HCT116 (cell line): ENCODE results near the gene JADE1. TPM values are rescaled to one million over a fixed set of nuclear protein-coding genes. Genes with fewer than 3 reads are reported as not detected.

Experiments
- ATAC-seq: fragments of 200-7000 bp; cut with Tn5 transposase; 2 replicates; pipeline ENCODE4 v1.9.1; 2020; ENCODE audit warnings: mild to moderate bottlenecking, moderate library complexity
- BruUV-seq: library from RNA; stranded (reverse); fragments of 400-500 nt; replicated peaks from 2 replicates; lab custom pipeline; 2021; lab: Mats Ljungman, UMichigan
- CTCF ChIA-PET: fragments of 300-600 bp; sonication (Branson Sonifier 250); formaldehyde crosslinking; loops from one replicate; lab custom pipeline; 2021; ENCODE audit warnings: antibody characterized with exemption; lab: Charles Lee
- POLR2A ChIA-PET: fragments of 300-600, 350-600 bp; sonication (Branson Sonifier 250); formaldehyde crosslinking; loops from one replicate; lab custom pipeline; 2021; ENCODE audit warnings: antibody characterized with exemption; lab: Charles Lee
- RAD21 ChIA-PET, 2 experiments: fragments of 300-600 bp; sonication (Branson Sonifier 250); formaldehyde crosslinking; loops; one replicate each; lab custom pipeline; 2023; ENCODE audit warnings: low total read pairs in 2 of 2; ENCODE audit not compliant: uncharacterized antibody in 2 of 2, unreplicated experiment in 2 of 2, low non-redundant PET in 1 of 2; lab: Charles Lee
- DNase-seq: peaks from one replicate; pipeline ENCODE4 v3.0.0-alpha.2; 2010; ENCODE audit warnings: low read depth, low spot score
- H2AFZ ChIP-seq: fragments of 200-600 bp; shearing (Covaris generic), sonication (generic); 2 replicates; pipeline ENCODE4 v1.6.1; 2017; ENCODE audit warnings: low read depth, mixed run types, mixed read lengths, antibody characterized with exemption, low read length; ENCODE audit not compliant: poor library complexity, severe bottlenecking
- H3K27ac ChIP-seq: 2 replicates; pipeline ENCODE4 v1.5.1; 2012; ENCODE audit warnings: low read depth, low read length
- H3K27me3 ChIP-seq: fragments of 200-600 bp; sonication (generic); 2 replicates; pipeline ENCODE4 v1.6.1; 2016; ENCODE audit warnings: mixed run types, low read length, mixed read lengths; ENCODE audit not compliant: insufficient read depth
- H3K36me3 ChIP-seq, 2 experiments: fragments of 200-500 bp in 1 of 2; fragments of 200-600 bp in 1 of 2; sonication (Bioruptor generic) in 1 of 2; sonication (generic) in 1 of 2; 2 replicates each; pipeline versions ENCODE4 v1.5.1 to v1.6.1; 2014 to 2016; ENCODE audit warnings: low read length in 2 of 2, inconsistent platforms in 1 of 2, mixed read lengths in 1 of 2, mixed run types in 1 of 2; ENCODE audit not compliant: insufficient read depth in 2 of 2, control insufficient read depth in 1 of 2
- H3K4me1 ChIP-seq, 2 experiments: fragments of 200-600 bp in 1 of 2; sonication (generic) in 1 of 2; 2 replicates each; pipeline versions ENCODE4 v1.5.1 to v1.6.1; 2012 to 2017; ENCODE audit warnings: low read length in 2 of 2, inconsistent platforms in 1 of 2, mild to moderate bottlenecking in 1 of 2, mixed read lengths in 1 of 2, mixed run types in 1 of 2, moderate library complexity in 1 of 2; ENCODE audit not compliant: insufficient read depth in 2 of 2, control insufficient read depth in 1 of 2
- H3K4me2 ChIP-seq: fragments of 200-600 bp; sonication (generic); 2 replicates; pipeline ENCODE4 v1.6.1; 2017; ENCODE audit warnings: mixed run types, low read length, mixed read lengths
- H3K4me3 ChIP-seq, 2 experiments: fragments of 200-600 bp in 1 of 2; sonication (generic) in 1 of 2; replicated peaks in 1 of 2; 2 replicates each; pipeline ENCODE4 v1.5.1; 2011 to 2016; ENCODE audit warnings: low read length in 2 of 2, control low read depth in 1 of 2, low read depth in 1 of 2, mild to moderate bottlenecking in 1 of 2, mixed read lengths in 1 of 2, mixed run types in 1 of 2
- H3K79me2 ChIP-seq: fragments of 200-600 bp; sonication (generic); 2 replicates; pipeline ENCODE4 v1.6.1; 2017; ENCODE audit warnings: mild to moderate bottlenecking, mixed run types, low read length, moderate library complexity, mixed read lengths; ENCODE audit not compliant: insufficient read depth
- H3K9ac ChIP-seq: fragments of 200-600 bp; sonication (generic); 2 replicates; pipeline ENCODE4 v1.6.1; 2016; ENCODE audit warnings: low read length, mixed read lengths
- H3K9me2 ChIP-seq: fragments of 200-600 bp; sonication (generic), shearing (Covaris generic); 2 replicates; pipeline ENCODE4 v1.6.1; 2017; ENCODE audit warnings: mixed run types, mild to moderate bottlenecking, moderate library complexity; ENCODE audit not compliant: insufficient read depth
- H3K9me3 ChIP-seq, 2 experiments: fragments of 200-500 bp in 1 of 2; fragments of 200-600 bp in 1 of 2; sonication (Bioruptor generic) in 1 of 2; sonication (generic) in 1 of 2; 2 replicates each; pipeline ENCODE4 v1.6.1; 2014 to 2017; ENCODE audit warnings: low read length in 2 of 2, mixed read lengths in 2 of 2, inconsistent platforms in 1 of 2, low read depth in 1 of 2, mild to moderate bottlenecking in 1 of 2, mixed run types in 1 of 2, moderate library complexity in 1 of 2; ENCODE audit not compliant: control insufficient read depth in 1 of 2, insufficient read depth in 1 of 2
- H4K20me1 ChIP-seq: fragments of 200-600 bp; sonication (generic), shearing (Covaris generic); 2 replicates; pipeline ENCODE4 v1.6.1; 2017; ENCODE audit warnings: mixed run types, mild to moderate bottlenecking, moderate library complexity; ENCODE audit not compliant: insufficient read depth
- ATF3 ChIP-seq: IDR thresholded peaks from 2 replicates; pipeline ENCODE4 v1.6.1; 2012
- CBX3 ChIP-seq: IDR thresholded peaks from 2 replicates; pipeline ENCODE4 v1.6.1; 2012; ENCODE audit warnings: low read depth
- CEBPB ChIP-seq: IDR thresholded peaks from 2 replicates; pipeline ENCODE4 v1.6.1; 2012; ENCODE audit warnings: low read depth
- CTCF ChIP-seq, 3 experiments: fragments of 200-600 bp in 1 of 3; sonication (generic) in 1 of 3; IDR thresholded peaks in 2 of 3; conservative IDR thresholded peaks in 1 of 3; 2 replicates each; pipeline ENCODE4 v1.5.1; 2012 to 2017; ENCODE audit warnings: low read depth in 2 of 3, low read length in 2 of 3, antibody characterized with exemption in 1 of 3, borderline replicate concordance in 1 of 3, control low read depth in 1 of 3, mild to moderate bottlenecking in 1 of 3, mixed read lengths in 1 of 3, mixed run types in 1 of 3, moderate library complexity in 1 of 3; ENCODE audit not compliant: insufficient read depth in 1 of 3
- ELF1 ChIP-seq: IDR thresholded peaks from 2 replicates; pipeline ENCODE4 v1.6.1; 2012; ENCODE audit warnings: low read depth, borderline replicate concordance
- EZH2 ChIP-seq: fragments of 200-600 bp; sonication (generic); IDR thresholded peaks from 2 replicates; pipeline ENCODE4 v1.6.1; 2017; ENCODE audit warnings: antibody characterized with exemption, mixed run types
- EZH2phosphoT487 ChIP-seq: fragments of 200-600 bp; IDR thresholded peaks from 2 replicates; pipeline ENCODE4 v1.6.1; 2018; ENCODE audit warnings: antibody characterized with exemption, borderline replicate concordance
- FOSL1 ChIP-seq: IDR thresholded peaks from 2 replicates; pipeline ENCODE4 v1.6.1; 2012; ENCODE audit warnings: low read depth
- JUND ChIP-seq: IDR thresholded peaks from 2 replicates; pipeline ENCODE4 v1.6.1; 2012
- RAD21 ChIP-seq: IDR thresholded peaks from 2 replicates; pipeline ENCODE4 v1.6.1; 2012; ENCODE audit warnings: low read depth, mild to moderate bottlenecking
- SP1 ChIP-seq: IDR thresholded peaks from 2 replicates; pipeline ENCODE4 v1.6.1; 2012; ENCODE audit warnings: low read depth
- SRF ChIP-seq: IDR thresholded peaks from 2 replicates; pipeline ENCODE4 v1.6.1; 2012; ENCODE audit warnings: low read depth
- TCF7L2 ChIP-seq: IDR thresholded peaks from 2 replicates; pipeline ENCODE4 v1.7.0; 2011; ENCODE audit warnings: borderline replicate concordance, inconsistent platforms; ENCODE audit not compliant: insufficient read depth, insufficient read length; ENCODE audit errors: extremely low read depth
- ZBTB33 ChIP-seq: IDR thresholded peaks from 2 replicates; pipeline ENCODE4 v1.6.1; 2011; ENCODE audit warnings: mild to moderate bottlenecking, low read length, moderate library complexity; ENCODE audit not compliant: insufficient replicate concordance; ENCODE audit errors: extremely low read depth
- ZFX ChIP-seq: fragments of 450-650 bp; IDR thresholded peaks from 2 replicates; pipeline ENCODE4 v1.6.1; 2017
- intact Hi-C: fragments of 100-400 bp; cut with micrococcal nuclease; formaldehyde crosslinking; loops from 2 replicates; pipeline ENCODE4 v1.10.0; 2022
- total RNA-seq: library from RNA; stranded (reverse); gene quantifications from one replicate; pipeline ENCODE4 v1.2.1, GENCODE V29; 2021; ENCODE audit not compliant: unreplicated experiment

JADE1 gene
- total RNA-seq, 1 experiment from 2014 or later, result 26.5 TPM

GRCh38 chr4:128832243-128832625 is 22.7 kb downstream of the JADE1 start:
- Histone ChIP-seq H2AFZ (no peak overlapping the region), H3K36me3 (peaks cover 0 to 5% of the 10 kb centered on the region in 2 experiments; a peak in 1 of 4 replicates), H3K27ac (no peak overlapping the region), H3K79me2 (peaks cover 60% of the 10 kb centered on the region), H3K9me3 (no peaks in the 10 kb centered on the region), H3K27me3 (no peaks in the 10 kb centered on the region), H3K4me3 (no peak overlapping the region), H3K4me2 (no peak overlapping the region), H3K9ac (no peak overlapping the region), H4K20me1 (no peaks in the 10 kb centered on the region; the same call in 1 of the 2 replicates), H3K9me2 (no peaks in the 10 kb centered on the region), H3K4me1 (no peaks in the 10 kb centered on the region)
- DNase-seq (no peak), ATAC-seq (no peak)
- no TSS peak for BruUV-seq
- TF ChIP-seq EZH2phosphoT487 (no peak), SRF (no peak), CEBPB (no peak), EZH2 (no peak), FOSL1 (no peak), RAD21 (no peak), CBX3 (no peak), SP1 (no peak), JUND (no peak), TCF7L2 (no peak), ZBTB33 (no peak), ELF1 (no peak), CTCF (IDR thresholded peaks at IDR 0.05 in 2 of 3, conservative IDR thresholded peaks at IDR 0.05 in 1 of 3; ENCODE audit: borderline replicate concordance in 1 of 3, insufficient read depth in 1 of 3, low read depth in 2 of 3, low read length in 2 of 3) (no peak), ZFX (no peak), ATF3 (no peak)
- CTCF ChIA-PET, result no interaction called here
- intact Hi-C loops, result no loop called here
- RAD21 ChIA-PET, result no interaction called here
- POLR2A ChIA-PET, result no interaction called here
